Nephron progenitor cell (in vitro differentiated cells): Measurements from ENCODE around the gene RHBDD2.
"Not testable (repeated sequence)": the region's sequence is repeated elsewhere in the genome, so short reads cannot be mapped to it uniquely, and the experiment has no call there.

Experiments used
- DNase-seq: peaks from one replicate; pipeline ENCODE4 v3.0.0; 2021
- H3K27ac Mint-ChIP-seq: 2 replicates; pipeline ENCODE4 v1.8.0; 2021; ENCODE audit warnings: mild to moderate bottlenecking, moderate library complexity, mixed read lengths
- H3K27me3 Mint-ChIP-seq: 2 replicates; pipeline ENCODE4 v1.8.0; 2021; ENCODE audit warnings: mild to moderate bottlenecking, low read depth, mixed read lengths; ENCODE audit not compliant: poor library complexity
- H3K36me3 Mint-ChIP-seq: 2 replicates; pipeline ENCODE4 v1.8.0; 2021; ENCODE audit warnings: low read depth, mixed read lengths
- H3K4me1 Mint-ChIP-seq: 2 replicates; pipeline ENCODE4 v1.8.0; 2021; ENCODE audit warnings: mixed read lengths
- H3K4me3 Mint-ChIP-seq: 2 replicates; pipeline ENCODE4 v1.8.0; 2021; ENCODE audit warnings: mild to moderate bottlenecking, moderate library complexity, mixed read lengths
- H3K9me3 Mint-ChIP-seq: 2 replicates; pipeline ENCODE4 v1.8.0; 2021; ENCODE audit warnings: mild to moderate bottlenecking, moderate library complexity, mixed read lengths
- CTCF ChIP-seq: fragments of 200-600 bp; sonication (generic); IDR thresholded peaks from 2 replicates; pipeline ENCODE4 v1.5.0; 2021; ENCODE audit warnings: antibody characterized with exemption

The RHBDD2 gene

GRCh38 chr7:75876126-75876881 is 2.5 kb upstream of the RHBDD2 start:
- no peak for DNase-seq
- H3K27me3 Mint-ChIP-seq, result peaks cover 11% of the 10 kb centered on the region
- H3K4me3 Mint-ChIP-seq, result no peak overlapping the region
- no peaks in the 10 kb centered on the region for H3K9me3 Mint-ChIP-seq
- H3K27ac Mint-ChIP-seq, result no peak overlapping the region
- H3K4me1 Mint-ChIP-seq, result peaks cover 38% of the 10 kb centered on the region
- H3K36me3 Mint-ChIP-seq, result no peaks in the 10 kb centered on the region
- no peak for TF ChIP-seq CTCF

GRCh38 chr7:75878312-75878768 is 494 bp upstream of the RHBDD2 start:
- Mint-ChIP-seq H3K27ac (peak overlapping the region; percentile 9), H3K27me3 (peaks cover 11% of the 10 kb centered on the region)

GRCh38 chr7:75879771-75880184 is 944 bp downstream of the RHBDD2 start:
- Mint-ChIP-seq H3K9me3 (no peaks in the 10 kb centered on the region), H3K36me3 (peaks cover 26% of the 10 kb centered on the region), H3K4me3 (peak overlapping the region; percentile 99), H3K27me3 (peaks cover 9% of the 10 kb centered on the region), H3K27ac (peak overlapping the region; percentile 29), H3K4me1 (peaks cover 52% of the 10 kb centered on the region)
- no peak for TF ChIP-seq CTCF
- no peak for DNase-seq

More at GRCh38 chr7:75878312-75878768, 494 bp upstream of the RHBDD2 start:
- Mint-ChIP-seq H3K4me3 (peak overlapping the region; percentile 99), H3K9me3 (no peaks in the 10 kb centered on the region), H3K4me1 (peaks cover 46% of the 10 kb centered on the region), H3K36me3 (peaks cover 17% of the 10 kb centered on the region)
- DNase-seq, result no peak
- no peak for TF ChIP-seq CTCF

- no peak for TF ChIP-seq CTCF
- Mint-ChIP-seq H3K4me3 (peak overlapping the region; percentile 99), H3K27ac (no peak overlapping the region), H3K9me3 (no peaks in the 10 kb centered on the region), H3K4me1 (peaks cover 55% of the 10 kb centered on the region), H3K27me3 (peaks cover 7% of the 10 kb centered on the region), H3K36me3 (peaks cover 31% of the 10 kb centered on the region)
- DNase-seq, result no peak
Measured at GRCh38 chr7:75880242-75880641, 1.4 kb downstream of the RHBDD2 start.

- H3K9me3 Mint-ChIP-seq, result no peaks in the 10 kb centered on the region
- TF ChIP-seq CTCF, result no peak
- peaks cover 44% of the 10 kb centered on the region for H3K36me3 Mint-ChIP-seq
- H3K27ac Mint-ChIP-seq, result peak overlapping the region; percentile 83
- DNase-seq, result no peak
- H3K4me1 Mint-ChIP-seq, result peaks cover 65% of the 10 kb centered on the region
- H3K4me3 Mint-ChIP-seq, result peak overlapping the region; percentile 99
- H3K27me3 Mint-ChIP-seq, result peaks cover 3% of the 10 kb centered on the region
Measured at GRCh38 chr7:75881436-75882095, 2.7 kb downstream of the RHBDD2 start.

GRCh38 chr7:75883265-75883824 is 4.5 kb downstream of the RHBDD2 start:
- H3K27me3 Mint-ChIP-seq, H3K27ac Mint-ChIP-seq, DNase-seq, H3K4me3 Mint-ChIP-seq, H3K9me3 Mint-ChIP-seq: not testable (repeated sequence)
- Mint-ChIP-seq H3K4me1 (peaks cover 58% of the 10 kb centered on the region), H3K36me3 (peaks cover 58% of the 10 kb centered on the region)
